NCI-H524 treated with DMSO at 0.1 percent for 48 hours (cell line): ENCODE results near the gene HPSE2.
"Not testable (repeated sequence)": the region's sequence is repeated elsewhere in the genome, so short reads cannot be mapped to it uniquely, and the experiment has no call there.

Experiments
- DNase-seq: peaks from one replicate; lab custom pipeline; 2025; lab: John Stamatoyannopoulos, UW

The HPSE2 gene

DNA sequence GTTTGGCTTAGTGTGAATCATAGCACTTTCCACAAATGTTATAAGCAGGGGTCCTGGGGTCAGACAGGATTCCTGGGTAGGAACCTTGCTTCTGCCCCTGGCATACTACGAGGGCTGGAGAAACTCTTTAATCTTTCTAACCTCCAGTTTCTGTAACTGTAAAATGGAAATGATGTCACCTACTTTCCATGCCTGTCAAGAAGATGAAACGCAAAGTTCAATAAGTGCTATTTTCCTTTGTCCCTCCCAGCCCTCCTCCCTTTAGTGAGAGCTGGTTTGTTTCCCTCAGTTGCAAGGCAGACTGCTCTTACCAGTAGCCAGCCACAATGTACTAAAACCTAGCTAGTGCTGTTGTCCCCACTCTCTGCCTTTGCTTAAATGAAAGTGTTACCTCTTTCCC, 671.8 kb downstream of the HPSE2 start:
- DNase-seq = no peak

DNA sequence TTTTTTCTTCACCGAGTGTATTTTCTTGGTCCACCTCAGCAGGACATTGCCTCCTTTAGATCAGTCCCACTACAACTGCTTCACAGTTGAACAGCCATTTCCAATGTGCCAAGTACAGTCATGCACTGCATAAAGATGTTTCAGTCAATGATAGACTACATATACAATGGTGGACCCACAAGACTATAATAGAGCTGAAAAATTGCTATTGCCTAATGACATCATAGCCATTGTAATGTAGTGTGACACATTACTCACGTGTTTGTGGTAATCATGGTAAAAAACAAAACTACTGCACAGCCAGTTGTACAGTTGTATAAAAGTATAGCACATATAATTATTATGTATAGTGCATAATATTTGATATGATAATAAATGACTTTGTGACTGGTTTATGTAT, 675.1 kb downstream of the HPSE2 start:
- DNase-seq = no peak

DNA sequence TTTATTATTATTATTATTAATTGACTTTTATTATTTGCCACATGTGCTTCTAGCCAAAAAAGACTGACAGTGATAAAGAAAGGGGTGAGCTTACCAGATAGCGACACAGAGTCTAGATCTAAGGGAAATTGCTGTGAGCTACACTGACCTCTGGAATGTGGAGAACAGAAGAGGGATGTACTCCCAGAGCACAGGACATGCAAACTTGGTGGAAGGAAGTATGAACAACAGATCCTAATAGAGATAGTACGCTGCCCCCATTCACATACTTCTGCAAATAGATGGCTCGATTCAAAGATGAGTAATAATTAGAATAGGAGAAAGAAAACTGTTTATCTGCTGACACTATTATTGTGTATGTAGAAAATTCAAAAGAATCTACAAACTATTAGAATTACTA, 679.6 kb downstream of the HPSE2 start:
- DNase-seq = no peak

DNA sequence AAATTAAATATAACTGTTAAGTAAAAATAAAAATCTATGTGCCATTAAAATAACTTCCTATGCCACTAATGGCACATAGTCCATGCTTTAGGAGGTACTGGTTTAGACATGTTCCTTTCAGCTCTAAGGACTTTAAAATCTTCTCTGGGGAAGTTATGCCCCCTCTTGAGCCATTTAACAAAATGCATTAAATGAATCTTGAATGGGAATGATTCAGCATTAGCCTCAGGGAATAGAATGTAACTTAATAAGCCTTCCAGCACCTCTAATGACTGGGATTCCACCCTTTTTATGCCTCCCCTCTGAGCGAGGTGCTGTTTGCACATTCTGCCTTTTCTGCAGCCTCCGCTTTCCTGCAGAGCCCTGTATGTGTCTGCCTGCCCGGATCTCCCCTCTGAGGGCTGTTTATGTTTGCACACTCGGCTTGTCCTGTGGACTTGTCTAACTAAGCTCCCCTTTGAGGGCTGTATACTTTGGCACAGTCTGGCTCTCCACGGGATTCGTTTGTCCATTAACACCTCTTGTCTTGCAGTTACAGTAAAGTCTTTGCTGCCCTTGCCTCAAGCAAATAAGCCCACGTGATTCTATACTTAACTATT, 680.5 kb downstream of the HPSE2 start:
- no peak for DNase-seq

DNA sequence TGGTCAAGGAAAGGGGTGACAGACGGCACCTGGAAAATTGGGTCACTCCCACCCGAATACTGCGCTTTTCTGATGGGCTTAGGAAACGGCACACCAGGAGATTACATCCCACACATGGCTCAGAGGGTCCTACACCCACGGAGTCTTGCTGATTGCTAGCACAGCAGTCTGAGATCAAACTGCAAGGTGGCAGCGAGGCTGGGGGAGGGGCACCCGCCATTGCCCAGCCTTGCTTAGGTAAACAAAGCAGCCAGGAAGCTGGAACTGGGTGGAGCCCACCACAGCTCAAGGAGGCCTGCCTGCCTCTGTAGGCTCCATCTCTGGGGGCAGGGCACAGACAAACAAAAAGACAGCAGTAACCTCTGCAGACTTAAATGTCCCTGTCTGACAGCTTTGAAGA, 694.1 kb downstream of the HPSE2 start:
- not testable (repeated sequence) for DNase-seq

DNA sequence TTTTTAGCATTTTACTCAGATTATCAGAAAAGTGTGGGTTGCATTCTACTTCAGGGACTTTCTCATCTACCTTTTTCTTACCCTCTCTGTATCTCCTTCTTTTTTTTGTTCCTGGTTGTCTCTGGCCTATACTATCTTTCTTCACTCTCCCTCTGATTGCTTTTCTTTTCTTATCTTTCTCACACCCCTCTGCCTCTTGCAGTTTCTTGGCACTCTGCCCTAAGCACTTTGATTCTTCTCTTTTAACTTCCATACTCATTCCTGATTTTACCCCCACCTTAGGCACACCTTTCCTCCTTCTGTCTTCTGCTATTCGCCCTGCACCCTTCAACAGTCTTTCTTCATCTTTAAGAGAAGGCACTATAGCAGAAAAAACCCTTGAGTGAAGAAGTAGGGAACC, 696.1 kb downstream of the HPSE2 start:
- DNase-seq = no peak

DNA sequence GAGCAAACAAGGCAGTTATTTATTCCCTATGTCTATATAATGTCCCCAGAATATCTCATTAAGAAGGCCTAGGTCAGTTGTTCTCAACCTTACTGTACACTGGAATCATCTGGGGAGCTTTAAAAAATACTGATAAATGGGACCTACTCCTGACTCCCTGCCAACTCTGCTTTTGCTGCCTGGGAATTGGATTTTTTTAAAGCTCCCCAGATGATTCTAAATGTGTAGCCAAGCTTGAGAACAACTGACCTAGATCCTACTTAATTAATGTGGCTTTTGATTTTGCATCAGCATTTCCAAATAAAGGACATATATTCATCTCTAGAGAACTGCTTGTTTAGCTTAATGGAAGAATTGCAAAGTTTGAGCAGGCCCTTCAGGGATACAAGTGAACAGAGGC, 697.2 kb downstream of the HPSE2 start:
- DNase-seq = no peak

DNA sequence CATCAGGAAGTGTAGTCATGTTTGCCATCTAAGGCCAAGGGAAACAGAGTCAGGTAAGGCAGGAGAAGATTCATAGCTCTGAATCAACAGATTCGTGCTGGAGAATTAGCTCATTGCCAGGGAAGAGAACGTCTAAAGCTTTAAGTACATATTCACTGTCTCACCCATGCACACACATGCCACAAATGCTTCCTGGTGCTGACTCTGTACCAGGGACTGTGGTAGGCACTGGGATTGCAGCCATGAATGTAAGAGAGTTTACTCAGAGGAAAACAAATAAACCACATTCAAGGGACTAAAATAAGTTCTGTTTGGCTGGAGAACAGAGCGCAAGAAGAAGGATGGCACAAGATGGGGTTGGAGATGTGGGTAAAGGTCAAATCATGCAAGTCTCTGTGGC, 699.1 kb downstream of the HPSE2 start:
- DNase-seq = no peak

DNA sequence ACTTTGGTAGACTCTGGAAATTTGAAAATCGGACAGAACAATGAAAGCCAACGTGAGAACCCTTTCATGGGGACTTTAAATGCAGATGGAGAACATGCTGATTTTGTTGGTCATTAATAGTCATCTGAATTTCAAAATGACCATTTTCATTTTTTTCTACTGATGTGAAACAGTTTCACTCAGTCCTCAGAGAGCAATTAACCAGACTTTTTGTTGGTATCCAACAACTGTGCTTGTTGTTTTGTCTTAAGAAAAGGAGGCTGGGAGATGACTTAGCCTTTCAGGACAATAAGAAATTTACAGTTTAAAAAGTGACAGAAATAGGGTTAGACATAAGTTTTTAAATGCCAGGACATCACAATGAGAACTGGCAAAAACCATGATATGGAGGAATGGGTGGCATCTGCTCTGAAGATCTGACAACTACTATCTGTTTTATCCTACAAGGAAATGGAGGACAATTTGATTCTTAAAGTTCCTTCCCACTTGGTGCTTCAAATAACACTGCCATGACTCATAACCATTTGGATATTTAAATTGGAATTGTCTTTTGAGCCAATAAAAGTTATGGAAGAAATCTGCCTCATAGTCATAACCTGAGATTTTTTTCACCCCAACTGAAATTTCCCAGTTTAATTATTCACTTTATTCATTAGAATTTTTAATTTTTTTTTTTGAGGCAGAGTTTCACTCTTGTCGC, 701.8 kb downstream of the HPSE2 start:
- DNase-seq = no peak

DNA sequence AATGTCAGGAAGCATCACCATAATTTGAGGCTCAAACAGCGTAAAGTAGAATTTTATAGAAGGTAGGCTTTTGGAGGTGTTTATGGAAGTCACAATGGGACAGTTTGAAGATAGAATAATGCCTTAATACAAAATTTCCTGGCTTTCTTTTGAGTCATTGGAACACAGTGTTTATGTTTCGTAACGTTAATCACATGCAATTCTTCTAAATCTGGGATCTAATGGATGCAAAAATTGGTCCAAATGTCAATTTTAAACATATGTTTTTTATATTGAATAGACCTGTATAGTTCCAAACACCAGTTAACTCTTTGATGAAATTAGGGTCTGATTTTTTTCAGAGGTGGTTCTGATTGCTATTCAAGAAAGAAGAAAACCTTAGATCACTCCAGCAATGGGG, 702.4 kb downstream of the HPSE2 start:
- no peak for DNase-seq

DNA sequence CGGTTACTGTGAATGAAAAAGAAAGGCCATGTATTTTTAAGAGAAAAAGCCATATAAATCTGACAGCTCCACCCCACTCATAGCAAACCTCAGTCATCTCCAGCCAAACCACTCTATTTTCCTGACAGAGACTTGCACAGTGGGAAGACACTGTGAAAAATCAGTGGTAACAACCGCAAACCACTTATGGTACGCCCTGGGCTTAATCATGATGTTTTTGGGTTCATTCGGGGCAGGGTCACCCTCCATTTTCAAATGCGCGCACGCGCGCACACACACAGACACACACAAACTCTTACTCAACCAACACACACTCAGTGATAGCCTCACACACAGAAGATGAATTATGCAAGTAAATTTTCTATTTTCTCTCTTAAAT, 706.9 kb downstream of the HPSE2 start:
- no peak for DNase-seq

DNA sequence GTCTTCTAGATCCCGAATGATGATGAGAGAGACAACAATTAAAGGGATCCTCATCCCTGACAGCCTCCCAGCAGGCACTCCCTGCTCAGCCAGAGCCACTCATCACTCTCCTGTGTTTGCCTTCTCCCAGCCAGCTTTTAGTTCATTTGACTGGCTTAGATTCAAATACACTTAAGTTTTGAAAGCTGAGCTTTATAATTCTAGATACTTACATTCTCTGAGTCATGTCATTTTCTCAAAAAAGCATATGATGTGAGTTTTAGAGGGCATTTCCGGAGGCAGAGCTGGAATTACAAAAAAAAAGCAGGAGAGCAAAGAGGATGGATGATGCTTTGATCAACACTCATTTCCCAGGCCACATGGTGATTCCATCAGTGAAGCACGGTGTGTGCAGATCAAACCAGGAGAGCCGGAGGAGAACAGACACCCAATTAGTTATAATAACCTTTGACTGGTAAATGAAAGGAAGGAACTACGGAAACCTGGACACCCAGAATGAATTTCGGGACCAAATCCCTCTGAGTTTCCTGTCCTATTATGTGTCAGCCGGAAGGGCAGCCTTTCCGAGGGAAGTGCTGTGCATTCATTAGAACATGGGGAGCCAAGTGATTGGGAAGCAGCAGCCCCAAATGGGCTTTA, 707.4 kb downstream of the HPSE2 start:
- no peak for DNase-seq

DNA sequence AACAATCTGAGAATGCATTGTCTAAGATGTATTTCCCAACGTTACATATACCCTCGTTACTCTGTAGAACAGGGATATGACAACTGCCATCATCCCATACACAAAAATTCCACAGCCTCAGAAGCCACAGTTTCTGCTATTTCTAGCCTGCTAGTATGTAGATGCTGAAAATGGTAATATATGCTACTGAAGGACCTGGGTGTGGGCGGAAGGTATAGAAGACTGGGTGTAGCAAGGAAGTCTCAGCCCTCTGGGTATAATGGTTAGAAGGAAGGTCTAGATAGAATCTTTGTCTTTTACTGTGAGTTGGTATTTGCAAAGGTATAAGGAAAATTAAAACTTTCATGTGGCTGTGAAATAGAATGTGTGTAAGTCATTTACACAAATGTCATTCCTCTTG, 709.7 kb downstream of the HPSE2 start:
- DNase-seq = no peak

DNA sequence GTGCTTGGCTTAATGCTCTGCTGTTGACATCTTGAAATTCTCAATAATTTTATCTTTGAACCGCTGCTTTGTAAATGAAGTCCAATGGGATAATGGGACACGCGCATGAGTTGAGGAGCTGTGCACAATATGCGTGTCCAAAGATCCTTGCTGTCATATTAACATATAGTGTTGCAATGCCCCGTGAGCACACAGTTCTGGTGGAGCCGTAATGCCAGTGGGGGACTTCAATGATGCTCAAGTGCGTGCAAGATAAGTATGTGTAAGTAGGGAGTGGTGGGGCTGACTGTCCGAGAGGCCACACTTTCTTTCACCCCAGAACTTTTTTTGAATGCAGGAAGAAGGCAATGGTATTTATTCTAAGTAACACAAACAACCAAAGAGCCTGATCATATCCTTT, 711.5 kb downstream of the HPSE2 start:
- no peak for DNase-seq

DNA sequence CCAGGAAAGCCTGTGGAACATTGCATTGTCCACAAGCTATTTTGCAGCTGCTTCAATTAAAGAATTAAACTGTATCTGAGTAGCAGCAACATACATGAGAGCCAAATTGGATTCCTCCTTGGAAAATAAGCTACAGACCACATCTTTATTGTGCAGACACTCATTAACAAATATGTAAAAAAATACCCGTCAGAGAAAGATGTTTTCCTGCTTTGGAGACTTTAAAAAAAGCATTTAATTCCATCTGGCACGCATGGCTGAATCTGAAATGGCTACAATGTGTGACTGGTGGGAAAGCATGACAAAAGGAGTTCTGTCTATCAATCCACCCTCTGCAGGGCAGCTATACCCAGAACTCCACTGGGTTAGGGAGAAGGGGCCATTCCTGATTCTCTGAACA, 715.8 kb downstream of the HPSE2 start:
- no peak for DNase-seq

DNA sequence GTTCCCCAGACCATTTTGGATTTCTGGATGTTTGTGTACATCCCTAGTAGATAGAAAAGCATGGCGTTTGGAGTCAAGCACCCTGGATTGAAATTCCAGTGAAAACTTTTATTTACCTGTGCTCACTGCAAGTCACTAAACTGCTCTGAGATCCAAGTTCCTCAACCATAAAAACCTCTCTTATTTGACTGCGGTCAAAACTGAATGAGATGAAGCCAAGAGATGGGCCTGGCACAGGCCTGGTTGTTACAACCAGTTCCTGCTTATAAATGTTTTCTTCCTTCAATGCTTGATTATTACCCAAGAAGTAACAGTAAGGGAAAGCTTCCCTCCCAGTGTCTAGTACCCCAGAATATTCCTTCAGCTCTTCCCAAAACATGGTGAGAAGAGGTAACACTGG, 718.0 kb downstream of the HPSE2 start:
- DNase-seq = no peak

DNA sequence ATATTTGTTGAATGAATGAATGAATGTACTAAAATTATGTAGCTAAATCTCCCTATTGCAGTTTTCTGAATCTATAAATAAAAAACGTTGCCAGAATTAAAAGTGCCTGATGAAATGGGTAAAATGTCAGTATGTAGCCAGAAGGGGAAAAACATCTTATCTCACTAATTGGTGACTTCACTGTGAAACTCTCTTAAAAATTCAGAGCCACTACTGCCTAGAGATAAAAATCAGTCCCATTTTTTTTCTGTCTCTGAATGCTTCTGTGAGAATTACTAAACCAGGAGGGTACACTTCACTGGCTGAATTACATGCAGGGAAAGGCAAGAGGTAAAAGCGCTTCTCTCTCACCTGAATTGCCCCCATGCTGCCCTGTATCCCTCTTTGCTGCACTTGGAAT, 719.3 kb downstream of the HPSE2 start:
- no peak for DNase-seq

DNA sequence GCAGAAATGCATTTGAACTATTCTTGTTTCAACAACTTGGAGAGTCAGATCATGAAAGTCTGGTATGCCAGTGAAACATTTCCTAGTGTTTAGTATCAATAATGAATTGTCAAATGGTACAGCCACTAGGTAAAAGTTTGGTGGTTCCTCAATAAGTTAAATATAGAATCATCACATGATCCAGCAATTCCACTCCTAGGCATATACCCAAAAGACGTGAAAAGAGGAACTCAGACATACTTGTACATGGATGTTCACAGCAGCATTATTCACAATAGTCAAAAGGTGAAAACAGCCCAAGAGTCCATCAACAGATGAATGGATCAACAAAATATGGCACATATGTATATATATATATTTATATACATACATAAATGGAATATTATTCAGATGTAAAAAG, 721.9 kb downstream of the HPSE2 start:
- no peak for DNase-seq

DNA sequence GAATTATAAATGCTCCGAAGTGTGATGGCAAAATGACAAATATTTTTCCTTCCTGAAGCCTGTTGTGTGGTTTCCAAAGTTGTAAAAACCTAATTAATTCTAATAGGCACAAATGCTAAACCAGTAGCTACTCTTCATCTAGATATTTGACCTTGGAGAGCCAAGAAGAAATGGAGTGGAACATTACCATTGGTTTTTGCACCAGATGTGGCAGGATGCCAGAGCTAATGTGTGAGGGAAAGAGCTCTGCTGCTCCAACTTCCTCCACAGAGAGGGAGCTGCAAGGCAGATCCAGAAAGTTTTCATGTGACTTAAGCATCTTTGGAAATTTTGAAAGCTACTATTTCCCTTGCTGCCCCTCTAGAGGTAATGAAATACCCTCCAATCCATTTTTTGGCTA, 723.8 kb downstream of the HPSE2 start:
- no peak for DNase-seq

DNA sequence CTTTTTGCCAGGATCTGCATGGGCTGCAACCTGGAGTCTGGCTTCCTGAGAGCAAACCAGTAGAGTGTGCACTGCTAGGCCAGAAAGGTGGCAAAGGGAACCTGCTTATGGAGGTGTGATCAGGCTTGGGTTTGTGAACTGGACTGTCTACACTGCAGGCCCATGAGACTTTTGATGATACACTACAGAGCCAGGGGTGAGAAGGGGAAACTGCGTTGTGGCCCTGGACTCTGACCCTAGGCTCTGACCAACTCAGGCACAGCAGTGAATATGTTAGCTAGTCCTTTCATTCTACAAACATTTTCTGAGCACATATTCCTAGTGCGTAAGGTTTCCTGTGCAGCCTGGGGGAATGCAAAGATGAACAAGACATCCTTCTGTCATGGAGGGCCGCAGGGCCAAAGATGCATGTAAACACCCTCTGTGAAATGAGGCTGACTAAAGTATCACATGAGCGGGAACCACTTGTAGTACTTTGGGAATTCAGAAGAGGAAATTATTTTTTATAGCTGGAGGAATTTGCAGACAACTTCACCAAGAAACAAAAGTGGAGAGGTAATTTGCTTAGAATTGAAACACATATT, 725.1 kb downstream of the HPSE2 start:
- no peak for DNase-seq

DNA sequence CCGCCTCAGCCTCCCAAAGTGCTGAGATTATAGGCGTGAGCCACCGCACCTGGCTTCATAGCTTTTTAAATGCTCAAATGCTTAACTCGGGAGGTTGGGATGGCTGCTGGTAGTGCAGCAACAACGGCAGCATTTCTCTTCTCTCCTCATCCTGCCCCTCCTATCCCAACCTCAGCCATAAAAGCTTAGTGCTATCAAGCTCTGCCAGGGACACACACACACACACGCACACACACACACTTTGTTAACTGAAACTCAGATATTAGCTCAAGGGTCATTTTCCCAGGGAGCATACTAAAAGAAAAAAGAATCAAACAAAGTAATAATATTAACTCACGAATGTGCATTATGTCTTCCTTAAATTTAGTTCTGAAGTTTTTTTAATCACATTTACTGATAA, 725.9 kb downstream of the HPSE2 start:
- no peak for DNase-seq

DNA sequence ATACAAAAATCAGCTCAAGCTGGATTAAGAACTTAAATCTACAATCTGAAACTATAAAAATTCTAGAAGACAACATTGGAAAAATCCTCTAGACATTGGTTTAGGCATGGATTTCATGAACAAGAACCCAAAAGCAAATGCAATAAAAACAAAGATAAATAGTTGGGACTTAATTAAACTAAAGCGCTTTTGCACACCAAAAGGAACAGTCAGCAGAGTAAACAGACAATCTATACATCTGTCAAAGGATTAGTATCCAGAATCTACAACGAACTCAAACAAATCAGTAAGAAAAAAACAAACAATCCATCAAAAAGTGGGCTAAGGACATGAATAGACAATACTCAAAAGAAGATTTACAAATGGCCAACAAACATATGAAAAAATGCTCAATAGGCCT, 733.1 kb downstream of the HPSE2 start:
- DNase-seq = not testable (repeated sequence)

DNA sequence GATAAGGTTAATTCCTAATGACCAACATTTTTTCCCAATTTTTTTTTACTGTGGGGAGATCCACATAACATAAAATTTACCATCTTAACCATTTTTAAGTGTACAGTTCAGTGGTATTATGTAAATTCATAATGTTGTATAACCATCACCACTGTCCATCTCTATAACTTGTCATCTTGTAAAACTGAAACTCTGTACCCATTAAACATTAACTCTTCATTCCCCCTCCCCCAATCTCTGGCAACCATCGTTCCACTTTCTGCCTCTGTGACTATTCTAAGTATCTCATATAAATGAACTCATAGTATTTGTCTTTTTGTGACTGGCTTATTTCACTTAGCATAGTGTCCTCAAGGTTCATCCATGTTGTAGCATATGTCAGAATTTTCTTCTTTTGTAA, 742.9 kb downstream of the HPSE2 start:
- DNase-seq = no peak
